ENCODE results near the gene MORC1. TPM values are rescaled to one million over a fixed set of nuclear protein-coding genes. Genes with fewer than 3 reads are reported as not detected.
"Not testable (repeated sequence)": the region's sequence is repeated elsewhere in the genome, so short reads cannot be mapped to it uniquely, and the experiment has no call there.

The MORC1 gene, protein sequence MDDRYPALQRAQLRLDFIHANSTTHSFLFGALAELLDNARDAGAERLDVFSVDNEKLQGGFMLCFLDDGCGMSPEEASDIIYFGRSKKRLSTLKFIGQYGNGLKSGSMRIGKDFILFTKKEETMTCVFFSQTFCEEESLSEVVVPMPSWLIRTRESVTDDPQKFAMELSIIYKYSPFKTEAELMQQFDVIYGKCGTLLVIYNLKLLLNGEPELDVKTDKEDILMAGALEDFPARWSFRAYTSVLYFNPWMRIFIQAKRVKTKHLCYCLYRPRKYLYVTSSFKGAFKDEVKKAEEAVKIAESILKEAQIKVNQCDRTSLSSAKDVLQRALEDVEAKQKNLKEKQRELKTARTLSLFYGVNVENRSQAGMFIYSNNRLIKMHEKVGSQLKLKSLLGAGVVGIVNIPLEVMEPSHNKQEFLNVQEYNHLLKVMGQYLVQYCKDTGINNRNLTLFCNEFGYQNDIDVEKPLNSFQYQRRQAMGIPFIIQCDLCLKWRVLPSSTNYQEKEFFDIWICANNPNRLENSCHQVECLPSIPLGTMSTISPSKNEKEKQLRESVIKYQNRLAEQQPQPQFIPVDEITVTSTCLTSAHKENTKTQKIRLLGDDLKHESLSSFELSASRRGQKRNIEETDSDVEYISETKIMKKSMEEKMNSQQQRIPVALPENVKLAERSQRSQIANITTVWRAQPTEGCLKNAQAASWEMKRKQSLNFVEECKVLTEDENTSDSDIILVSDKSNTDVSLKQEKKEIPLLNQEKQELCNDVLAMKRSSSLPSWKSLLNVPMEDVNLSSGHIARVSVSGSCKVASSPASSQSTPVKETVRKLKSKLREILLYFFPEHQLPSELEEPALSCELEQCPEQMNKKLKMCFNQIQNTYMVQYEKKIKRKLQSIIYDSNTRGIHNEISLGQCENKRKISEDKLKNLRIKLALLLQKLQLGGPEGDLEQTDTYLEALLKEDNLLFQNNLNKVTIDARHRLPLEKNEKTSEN
- total RNA-seq = 0.31 TPM

DNA sequence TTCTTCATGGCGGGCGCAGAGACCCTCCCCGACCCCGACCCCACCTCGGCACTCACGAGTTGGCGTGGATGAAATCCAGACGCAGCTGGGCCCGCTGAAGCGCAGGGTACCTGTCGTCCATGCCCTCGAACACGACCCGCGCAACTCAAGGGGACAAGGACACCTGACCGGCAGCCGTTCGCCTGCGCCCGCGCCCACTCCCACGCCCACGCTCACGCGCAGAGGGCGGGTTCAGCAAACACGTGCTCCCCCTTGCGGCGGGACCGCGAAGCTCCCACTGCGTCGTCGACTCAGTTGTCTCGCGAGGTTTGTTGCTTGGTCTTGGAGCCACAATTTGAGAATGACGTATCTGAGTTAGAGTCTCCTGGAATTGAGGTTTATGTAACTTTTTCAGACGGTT is at the start of gene MORC1:
Gene MORC1 (minus strand): TSS at position 196 of the 400 bp plus-strand sequence. CDS start 75 bp downstream, at position 121.
- DNase-seq = no peak

DNA sequence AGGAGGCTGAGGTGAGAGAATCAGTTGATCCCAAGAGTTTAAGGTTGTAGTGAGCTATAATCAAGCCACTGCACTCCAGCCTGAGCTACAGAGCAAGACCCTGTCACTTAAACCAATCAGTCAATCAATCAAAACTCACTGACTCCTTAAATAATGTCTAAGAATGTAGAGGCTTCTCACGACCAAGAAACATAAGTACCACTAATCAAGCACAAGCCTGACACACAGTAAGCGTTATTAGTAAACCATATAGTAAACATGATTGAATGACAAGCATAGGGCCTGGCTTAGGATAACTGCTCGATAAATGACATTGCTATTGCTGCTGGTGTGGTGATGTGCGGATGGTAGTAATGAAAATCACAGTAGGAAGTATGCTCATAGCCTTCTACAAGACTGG is 48.0 kb upstream of the MORC1 start:
- no peak for DNase-seq

DNA sequence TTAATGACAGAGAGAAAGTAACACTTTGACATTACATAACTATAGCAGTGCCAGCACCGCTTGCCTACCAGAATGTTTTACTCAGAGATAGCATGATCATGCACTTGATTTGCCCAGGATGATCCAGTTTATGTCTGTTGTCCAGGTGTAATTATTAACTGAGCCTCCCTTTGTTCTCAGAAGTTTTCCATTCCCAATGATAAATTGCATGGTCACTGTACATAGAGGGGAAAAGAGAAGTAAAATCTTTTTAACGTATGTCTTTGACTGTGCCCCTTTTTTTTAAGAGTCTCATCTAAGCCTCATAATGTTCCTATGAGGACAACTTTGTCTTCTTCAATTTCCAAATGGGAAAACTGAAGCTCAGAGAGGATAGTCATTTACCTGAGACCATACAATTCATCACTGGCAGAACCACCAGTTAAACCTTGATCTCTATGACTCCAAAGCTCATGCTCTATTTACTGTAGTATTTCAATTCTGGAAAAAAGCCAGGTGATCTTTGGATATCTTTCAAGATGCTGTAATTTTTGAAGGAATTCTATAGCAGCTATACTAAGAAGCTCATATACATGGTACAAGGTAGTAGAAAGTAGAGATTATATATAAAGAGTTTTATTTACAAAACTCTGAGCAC is 43.7 kb upstream of the MORC1 start:
- no peak for DNase-seq

DNA sequence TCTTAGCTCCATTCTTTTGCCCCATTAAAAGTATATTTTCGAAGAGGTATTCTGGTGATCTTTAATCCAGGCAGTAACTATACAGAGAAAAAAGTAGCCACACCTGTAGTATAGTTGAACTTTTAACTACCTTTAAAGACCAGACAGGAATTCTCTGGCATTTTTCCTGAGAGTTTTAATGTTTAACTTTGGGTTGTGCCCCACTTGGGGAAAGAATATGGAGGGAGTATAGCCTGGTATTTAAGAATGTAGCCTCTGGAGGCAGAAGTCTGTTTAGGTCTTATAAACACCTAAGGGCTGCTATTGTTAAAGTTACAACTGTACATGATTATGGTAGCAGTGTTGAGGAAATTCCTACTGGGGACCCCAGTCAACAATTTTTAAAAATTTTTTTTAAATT is 37.9 kb upstream of the MORC1 start:
- no peak for DNase-seq

DNA sequence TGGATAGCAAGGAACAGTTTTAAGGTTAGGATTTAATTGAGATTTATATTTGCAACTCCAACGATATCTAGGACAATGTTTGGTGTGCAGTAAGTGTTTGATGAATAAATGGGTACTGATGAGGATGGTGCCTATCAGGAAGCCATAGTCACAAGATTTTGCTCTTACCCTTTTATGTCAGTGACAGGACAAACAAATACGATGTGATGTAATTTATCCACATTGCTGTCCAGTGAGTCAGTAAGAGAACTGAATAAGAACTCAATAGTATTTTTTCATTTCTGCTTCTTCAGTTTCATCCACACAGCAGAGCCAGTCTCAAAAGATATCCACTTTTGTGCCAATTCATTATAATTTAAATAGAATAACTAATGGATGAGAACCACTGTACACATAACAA is 37.0 kb upstream of the MORC1 start:
- DNase-seq = no peak

DNA sequence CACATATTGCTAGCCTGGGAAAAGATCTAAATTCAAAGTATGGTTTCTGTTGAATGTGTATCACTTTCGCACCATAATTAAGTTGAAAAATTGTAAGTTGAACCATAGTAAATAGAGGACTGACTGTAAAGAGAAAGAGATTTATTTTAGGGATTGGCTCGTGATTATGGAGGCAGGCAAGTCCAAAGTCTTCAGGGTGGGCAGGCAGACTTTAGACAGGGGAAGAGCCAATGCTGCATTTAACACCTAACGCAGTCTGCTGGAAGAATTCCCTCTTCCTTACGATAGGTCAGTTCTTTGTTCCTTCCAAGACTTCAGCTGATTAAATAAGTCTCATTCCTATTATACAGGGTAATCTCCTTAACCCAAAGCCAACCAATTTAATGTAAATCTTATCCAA is 34.4 kb upstream of the MORC1 start:
- no peak for DNase-seq

DNA sequence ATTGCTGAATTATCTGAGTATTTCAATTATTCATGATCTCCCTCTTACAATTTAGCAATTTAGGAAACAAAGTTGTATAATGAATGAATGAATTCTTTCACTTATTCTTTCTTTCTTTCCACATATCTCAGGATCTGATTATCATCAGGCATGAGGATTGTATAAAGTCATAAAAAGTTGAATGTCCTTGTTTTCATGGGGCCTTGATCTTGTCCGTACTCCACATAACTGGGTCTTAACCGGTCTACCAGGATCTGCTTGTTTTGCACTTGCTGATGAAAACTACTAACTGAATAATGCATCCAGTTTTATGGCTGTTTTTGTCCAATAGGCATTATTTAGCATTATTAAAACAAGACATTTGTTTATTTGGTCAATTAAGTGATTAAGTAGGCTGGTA is 31.1 kb upstream of the MORC1 start:
- no peak for DNase-seq

DNA sequence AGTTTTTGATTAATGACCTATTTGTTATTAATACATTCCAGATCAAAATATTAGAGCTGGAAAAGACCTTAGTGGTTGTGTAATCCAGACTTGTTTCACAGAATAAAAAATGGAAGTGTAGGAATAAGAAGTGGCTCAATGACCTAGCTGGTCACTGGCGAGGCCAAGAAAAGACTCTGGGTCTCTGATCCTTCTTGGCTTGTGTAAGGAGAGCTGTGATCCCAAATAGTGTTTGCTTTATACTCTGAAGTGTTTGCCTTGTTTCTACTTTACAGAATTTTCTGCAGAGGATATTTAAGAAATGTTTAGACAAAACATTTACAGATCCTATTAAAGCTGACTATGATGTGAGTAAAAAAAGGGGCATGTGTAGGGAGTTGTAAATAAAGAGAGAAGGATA is 25.7 kb upstream of the MORC1 start:
- DNase-seq = no peak

DNA sequence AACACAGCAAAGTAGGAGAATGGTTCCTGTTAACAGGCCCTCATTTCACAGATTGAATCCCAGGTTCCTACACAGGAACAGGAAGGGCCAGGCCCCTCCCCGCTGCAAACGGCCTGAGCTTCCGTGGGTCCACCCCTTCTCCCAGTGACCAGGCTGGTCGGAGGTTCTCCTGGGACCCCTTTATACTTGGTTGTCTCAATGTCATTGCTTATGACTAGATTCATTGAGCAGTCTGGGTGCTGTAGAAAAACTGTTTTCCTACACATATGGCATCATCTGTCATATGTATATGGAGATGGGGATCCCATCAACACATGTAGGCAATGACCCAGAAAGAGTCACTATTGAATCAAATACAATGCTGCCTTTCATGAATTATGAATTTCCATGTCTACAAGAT is 22.4 kb upstream of the MORC1 start:
- DNase-seq = no peak

DNA sequence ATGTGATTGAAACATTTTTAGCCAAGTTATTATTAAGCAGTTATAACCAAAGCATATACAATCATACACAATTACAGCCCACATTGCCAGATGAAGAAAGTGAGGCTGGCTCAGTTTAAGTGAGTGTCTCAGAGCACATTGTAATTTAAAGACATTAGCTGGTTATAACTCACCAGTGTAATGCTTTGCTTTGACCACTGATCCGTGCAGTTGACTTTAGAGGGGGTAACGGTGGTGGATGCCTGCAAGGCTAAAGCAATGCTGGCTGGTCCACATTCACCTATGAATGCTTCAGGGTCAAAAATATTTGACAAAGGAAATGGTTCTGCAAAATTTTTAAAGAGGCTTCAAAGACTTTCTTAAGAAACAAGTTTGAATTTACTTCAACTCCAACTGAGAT is 19.8 kb upstream of the MORC1 start:
- no peak for DNase-seq

DNA sequence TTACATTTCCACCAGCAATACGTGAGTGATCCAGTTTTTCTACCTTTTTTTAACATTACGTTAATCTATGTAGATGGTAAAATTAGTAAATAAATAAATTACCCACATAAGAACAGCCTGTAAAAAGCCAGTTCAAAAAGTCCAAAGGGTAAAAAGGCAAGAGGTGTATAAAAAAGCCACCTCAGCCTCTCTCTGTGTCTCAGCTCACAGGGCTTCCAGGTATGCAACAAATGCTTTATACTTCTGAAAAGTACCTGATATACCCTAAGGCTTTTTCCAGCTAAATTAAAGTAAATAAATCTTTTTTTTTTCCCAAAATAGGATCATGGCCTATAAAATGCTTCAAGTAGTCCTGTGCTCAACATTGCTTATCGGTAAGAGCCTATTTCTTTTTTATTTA is 18.6 kb upstream of the MORC1 start, which contains the start of gene C3orf85:
Gene C3orf85 (plus strand): TSS at position 197 of the 400 bp plus-strand sequence. CDS start 129 bp downstream, at position 326.
- no peak for DNase-seq

DNA sequence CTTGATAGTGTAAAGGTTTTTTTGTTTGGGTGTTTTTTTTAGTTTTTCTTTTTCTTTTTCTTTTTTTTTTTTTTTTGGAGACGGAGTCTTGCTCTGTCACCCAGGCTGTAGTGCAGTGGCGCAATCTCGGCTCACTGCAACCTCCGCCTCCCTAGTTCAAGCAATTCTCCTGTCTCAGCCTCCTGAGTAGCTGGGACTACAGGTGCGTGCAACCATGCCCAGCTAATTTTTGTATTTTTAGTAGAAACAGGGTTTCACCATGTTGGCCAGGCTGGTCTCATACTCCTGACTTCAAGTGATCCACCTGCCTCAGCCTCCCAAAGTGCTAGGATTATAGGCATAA is 15.5 kb upstream of the MORC1 start:
- not testable (repeated sequence) for DNase-seq

DNA sequence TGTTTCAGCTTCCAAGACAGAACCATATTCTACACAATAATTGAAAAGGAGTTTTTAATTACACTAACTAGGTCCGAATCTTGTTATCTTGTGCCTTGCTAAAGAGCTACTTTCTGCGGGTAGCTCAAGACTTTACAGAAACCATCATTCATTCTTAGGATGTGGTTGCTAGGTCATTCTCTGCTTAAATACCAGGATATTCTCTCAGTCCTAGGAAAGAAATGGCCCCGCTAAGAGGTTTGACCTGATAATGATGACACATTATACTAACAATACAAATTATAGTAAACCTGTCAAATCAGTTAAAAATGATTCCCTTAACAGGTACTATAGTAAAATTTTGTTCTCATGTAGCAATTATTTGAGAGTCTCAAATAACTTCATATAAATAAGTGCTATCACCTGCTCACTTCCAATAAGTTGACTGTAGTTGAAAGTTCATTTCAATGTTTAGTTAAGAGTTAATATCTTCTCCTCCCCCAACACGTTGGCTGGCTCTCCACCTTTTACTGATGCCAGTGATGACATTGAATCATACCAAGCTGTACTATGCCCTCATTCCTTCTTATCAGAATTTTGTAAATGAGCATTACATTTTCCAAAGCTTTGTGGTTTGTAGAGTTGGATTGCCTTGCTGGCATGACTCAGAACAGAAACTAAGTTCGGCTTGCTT is 15.0 kb upstream of the MORC1 start:
- no peak for DNase-seq

DNA sequence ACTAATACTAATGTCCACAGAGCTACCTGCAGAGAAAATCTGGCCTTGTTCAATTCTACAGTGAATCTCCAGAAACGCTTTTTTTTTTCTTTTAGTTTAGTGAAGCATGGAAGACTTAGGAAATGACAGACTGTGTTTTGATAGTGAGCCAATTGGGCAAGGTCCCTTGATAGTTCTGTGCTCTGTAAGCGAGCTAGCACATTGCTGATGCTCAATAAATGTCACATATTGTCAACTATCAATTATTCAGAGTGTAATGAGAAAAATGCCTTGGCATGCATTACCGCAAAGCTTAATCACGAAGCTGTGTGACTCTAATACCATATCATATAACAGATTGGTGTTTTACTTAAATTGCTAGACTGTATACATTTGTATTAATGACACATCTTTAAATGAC is 13.3 kb upstream of the MORC1 start:
- no peak for DNase-seq

DNA sequence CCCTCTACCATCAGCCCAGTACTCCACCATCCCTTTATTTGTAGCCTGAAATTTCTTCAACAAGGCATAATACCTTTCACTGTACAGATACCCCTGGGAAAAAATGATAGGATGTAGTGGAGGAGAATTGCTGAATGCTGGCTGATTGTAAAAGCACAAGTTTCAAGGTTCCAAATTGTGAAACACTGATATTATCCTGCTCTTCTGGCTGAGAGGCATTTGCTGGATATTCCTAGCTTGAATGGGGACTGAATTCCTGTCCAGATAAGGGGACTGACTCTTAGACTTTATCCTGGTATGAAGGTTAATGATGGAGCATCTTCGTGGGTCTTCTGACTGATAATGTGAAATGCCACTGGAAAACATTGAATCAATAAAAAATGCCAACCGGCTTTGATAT is 9.6 kb upstream of the MORC1 start:
- no peak for DNase-seq

DNA sequence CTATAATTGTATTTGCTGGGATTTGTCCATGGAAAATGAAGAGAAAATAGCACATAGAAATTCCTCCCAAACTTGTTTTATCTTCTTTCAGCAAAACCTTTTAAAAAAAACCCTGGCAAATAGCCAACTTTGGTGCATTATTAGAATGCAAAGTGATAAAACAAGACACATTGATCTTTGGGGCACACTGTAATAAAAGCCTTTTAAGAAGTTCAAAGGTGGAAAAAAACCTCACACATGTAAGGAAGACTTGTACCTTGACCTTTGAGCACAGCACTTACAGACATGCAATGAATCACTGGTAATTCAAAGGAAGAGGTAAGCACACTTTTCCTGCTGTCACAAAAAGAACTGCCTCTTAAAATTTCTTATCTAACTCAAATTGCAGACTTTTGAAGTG is 8.0 kb upstream of the MORC1 start:
- no peak for DNase-seq

DNA sequence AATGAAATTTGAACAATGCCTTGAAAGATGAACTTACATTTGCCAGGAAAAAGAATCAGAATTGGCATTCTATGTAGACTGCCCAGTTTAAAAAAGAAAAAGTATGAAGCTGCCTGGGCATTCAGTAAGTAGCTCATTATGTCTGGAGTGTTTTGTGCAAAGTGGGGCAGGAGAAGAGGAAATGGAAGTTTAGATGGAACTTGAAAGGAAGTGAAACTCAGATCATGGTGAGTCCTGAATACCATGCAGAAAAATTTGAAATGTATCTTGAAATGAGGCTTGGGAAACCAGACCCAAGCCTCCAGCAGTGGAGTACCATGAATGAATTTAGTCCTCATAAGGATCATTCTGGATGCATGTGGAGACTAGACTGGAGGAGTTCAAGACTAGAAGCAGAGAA is 4.8 kb upstream of the MORC1 start:
- DNase-seq = no peak

DNA sequence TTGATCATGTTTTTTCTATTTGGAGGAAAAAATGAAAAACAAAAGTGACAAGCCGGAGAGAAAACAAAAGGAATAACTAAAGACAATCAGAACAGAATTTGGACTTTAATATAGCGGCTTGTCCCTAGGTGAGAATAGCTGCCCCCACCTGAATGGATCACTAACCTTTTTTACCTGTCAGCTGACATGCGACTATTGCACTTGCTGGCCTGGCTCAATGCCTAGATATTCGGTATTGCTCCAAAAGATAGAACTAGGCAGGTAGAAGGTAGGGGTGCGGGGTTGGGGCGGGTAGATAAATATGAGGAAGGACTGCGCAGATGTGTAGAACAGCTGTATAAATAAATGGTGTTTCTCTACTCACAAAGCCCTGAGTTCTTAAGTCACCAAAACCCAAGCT is 650 bp upstream of the MORC1 start:
- DNase-seq = no peak

DNA sequence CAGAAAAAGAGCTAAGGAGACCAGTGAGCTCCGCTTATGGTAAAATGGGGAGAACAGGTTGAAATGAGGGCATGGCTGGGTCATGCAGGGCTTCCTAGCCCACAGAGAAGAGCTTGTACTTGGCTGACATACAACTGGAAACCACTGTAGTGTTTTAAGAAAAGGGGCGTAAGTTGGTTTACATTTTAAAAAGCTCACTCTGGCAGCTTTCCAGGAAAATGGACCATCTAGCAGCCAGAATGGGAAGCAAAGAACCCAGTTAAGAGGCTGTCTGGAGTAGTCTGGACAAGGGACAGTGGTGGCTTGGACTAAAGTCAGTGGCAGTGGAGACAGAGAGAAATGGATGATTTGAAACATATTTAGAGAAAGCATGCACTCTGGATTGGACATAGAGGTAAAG is 1.9 kb downstream of the MORC1 start:
- DNase-seq = no peak

DNA sequence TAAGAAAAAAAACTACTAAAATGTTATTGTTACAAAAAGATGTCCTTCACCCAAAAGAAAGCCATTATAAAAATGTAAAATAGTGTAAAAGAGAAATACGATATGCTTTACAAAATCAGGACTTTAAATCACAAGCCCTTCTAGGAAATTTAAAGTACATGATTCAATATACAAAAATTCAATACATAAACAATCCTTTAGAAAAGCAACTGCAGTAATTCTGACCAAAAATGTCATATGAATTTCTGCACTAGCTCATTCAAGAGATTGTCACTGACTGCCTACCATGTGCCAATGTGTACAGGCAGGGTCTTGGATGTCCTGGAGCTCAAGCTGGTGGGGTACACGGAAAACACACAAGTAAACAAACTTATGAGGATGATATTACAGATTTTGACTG is 2.5 kb downstream of the MORC1 start:
- DNase-seq = no peak

DNA sequence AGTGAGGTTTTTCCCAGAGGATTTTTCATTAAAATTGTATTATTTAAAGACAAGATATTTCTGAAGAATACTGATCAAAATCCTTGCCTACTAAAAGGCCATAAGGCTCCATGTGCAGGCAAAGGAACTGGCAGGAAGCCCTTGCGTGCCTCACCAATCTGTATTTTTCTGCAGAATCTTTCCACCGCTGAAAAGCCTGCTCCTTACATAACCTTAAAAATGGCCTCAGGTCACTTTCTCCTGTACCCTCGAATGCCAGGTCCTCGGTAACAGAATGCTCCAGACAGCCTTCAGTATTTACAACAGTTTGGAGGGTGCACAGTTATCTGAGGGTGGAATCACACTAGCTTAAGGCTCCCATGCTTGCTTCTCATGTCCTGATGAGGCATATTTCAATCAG is 3.2 kb downstream of the MORC1 start:
- DNase-seq = no peak

All from occipital lobe (tissue), 2 donors.